Neural cell (in vitro differentiated cells): ENCODE results near the gene NPM3. TPM values are rescaled to one million over a fixed set of nuclear protein-coding genes. Genes with fewer than 3 reads are reported as not detected.

Experiments used
- H2AFZ ChIP-seq: fragments of 200-600, 300-800 bp; sonication (generic), shearing (Covaris generic); 2 replicates; pipeline ENCODE4 v1.6.0; 2014; ENCODE audit warnings: low read depth, mild to moderate bottlenecking, antibody characterized with exemption, low read length, moderate library complexity
- H3F3A ChIP-seq: fragments of 200-600 bp; shearing (Covaris generic); 2 replicates; pipeline ENCODE4 v1.6.1; 2016; ENCODE audit warnings: mild to moderate bottlenecking, moderate library complexity, mixed read lengths, antibody characterized with exemption, low read length; ENCODE audit not compliant: insufficient read depth, poor library complexity, severe bottlenecking
- H3K27ac ChIP-seq: fragments of 200-600, 300-800 bp; sonication (generic), shearing (Covaris generic); 2 replicates; pipeline ENCODE4 v1.5.1; 2014; ENCODE audit warnings: mild to moderate bottlenecking, low read length, moderate library complexity
- H3K27me3 ChIP-seq: fragments of 300-800, 200-600 bp; sonication (generic), shearing (Covaris generic); 2 replicates; pipeline ENCODE4 v1.6.0; 2014; ENCODE audit warnings: mild to moderate bottlenecking, low read depth, low read length, moderate library complexity; ENCODE audit not compliant: insufficient read depth
- H3K36me3 ChIP-seq: fragments of 300-800, 200-600 bp; sonication (generic), shearing (Covaris generic); 2 replicates; pipeline ENCODE4 v1.5.1; 2014; ENCODE audit warnings: mild to moderate bottlenecking, antibody characterized with exemption, low read length, moderate library complexity; ENCODE audit not compliant: insufficient read depth
- H3K4me2 ChIP-seq: fragments of 300-800, 200-600 bp; sonication (generic), shearing (Covaris generic); 2 replicates; pipeline ENCODE4 v1.6.0; 2014; ENCODE audit warnings: mild to moderate bottlenecking, low read length
- H3K4me3 ChIP-seq: fragments of 300-800, 200-600 bp; sonication (generic), shearing (Covaris generic); 2 replicates; pipeline ENCODE4 v1.5.1; 2014; ENCODE audit warnings: mild to moderate bottlenecking, low read length, moderate library complexity
- H3K79me2 ChIP-seq: fragments of 200-600 bp; shearing (Covaris generic); replicated peaks from 2 replicates; pipeline ENCODE4 v1.6.0; 2014; ENCODE audit warnings: mild to moderate bottlenecking, low read length, moderate library complexity; ENCODE audit not compliant: insufficient read depth
- H3K9ac ChIP-seq: fragments of 300-800, 200-600 bp; sonication (generic), shearing (Covaris generic); 2 replicates; pipeline ENCODE4 v1.6.1; 2016; ENCODE audit warnings: mild to moderate bottlenecking, low read length, mixed read lengths
- H3K9me2 ChIP-seq: fragments of 200-600 bp; shearing (Covaris generic); 2 replicates; pipeline ENCODE4 v1.6.1; 2016; ENCODE audit warnings: mild to moderate bottlenecking, low read length, mixed read lengths; ENCODE audit not compliant: insufficient read depth
- H3K9me3 ChIP-seq: fragments of 200-600, 300-800 bp; sonication (generic), shearing (Covaris generic); 2 replicates; pipeline ENCODE4 v1.6.1; 2016; ENCODE audit warnings: mild to moderate bottlenecking, mixed run types, low read length, moderate library complexity, mixed read lengths
- H4K20me1 ChIP-seq: fragments of 200-600 bp; shearing (Covaris generic); 2 replicates; pipeline ENCODE4 v1.6.1; 2016; ENCODE audit warnings: mild to moderate bottlenecking, mixed run types; ENCODE audit not compliant: insufficient read depth
- CTCF ChIP-seq: fragments of 450-650 bp; IDR thresholded peaks from 2 replicates; pipeline ENCODE4 v1.5.1; 2014; ENCODE audit warnings: antibody characterized with exemption, mild to moderate bottlenecking, moderate library complexity; ENCODE audit not compliant: poor library complexity, severe bottlenecking
- EP300 ChIP-seq: fragments of 450-650 bp; conservative IDR thresholded peaks from 2 replicates; pipeline ENCODE4 v1.6.1; 2014; ENCODE audit warnings: antibody characterized with exemption, mild to moderate bottlenecking, moderate library complexity; ENCODE audit not compliant: poor library complexity, severe bottlenecking
- EZH2 ChIP-seq: fragments of 200-600, 300-800 bp; shearing (Covaris generic), sonication (generic); IDR thresholded peaks from 2 replicates; pipeline ENCODE4 v1.6.1; 2014; ENCODE audit warnings: antibody characterized with exemption, low read length, borderline replicate concordance, mild to moderate bottlenecking; ENCODE audit not compliant: insufficient read depth, poor library complexity, severe bottlenecking
- MXI1 ChIP-seq: fragments of 450-650 bp; conservative IDR thresholded peaks from 2 replicates; pipeline ENCODE4 v1.6.1; 2014; ENCODE audit warnings: antibody characterized with exemption, mild to moderate bottlenecking; ENCODE audit not compliant: poor library complexity, severe bottlenecking
- POLR2AphosphoS5 ChIP-seq: IDR thresholded peaks from 2 replicates; pipeline ENCODE4 v1.6.1; 2012
- RAD21 ChIP-seq: fragments of 450-650 bp; conservative IDR thresholded peaks from 2 replicates; pipeline ENCODE4 v1.6.1; 2014; ENCODE audit warnings: antibody characterized with exemption, mild to moderate bottlenecking, moderate library complexity
- REST ChIP-seq: IDR thresholded peaks from 2 replicates; pipeline ENCODE4 v1.6.1; 2012; ENCODE audit warnings: borderline replicate concordance
- SMC3 ChIP-seq: fragments of 450-650 bp; conservative IDR thresholded peaks from 2 replicates; pipeline ENCODE4 v1.6.1; 2014; ENCODE audit warnings: antibody characterized with exemption, mild to moderate bottlenecking, moderate library complexity; ENCODE audit not compliant: poor library complexity
- TAF1 ChIP-seq: IDR thresholded peaks from 2 replicates; pipeline ENCODE4 v1.6.1; 2012; ENCODE audit warnings: low read depth
- polyA plus RNA-seq: library from polyadenylated mRNA; depleted of rRNA; stranded (reverse); fragments of >200 nt; gene quantifications from 2 replicates; pipeline ENCODE4 v1.2.3, GENCODE V29; 2014

Gene NPM3
- polyA plus RNA-seq, 1 donor from 2014 or later: 53.0 TPM

- no peaks in the 10 kb centered on the region for H3K79me2 ChIP-seq
- peak; percentile 69 for TF ChIP-seq EP300
- TF ChIP-seq CTCF: no peak
- peak; percentile 40 for TF ChIP-seq POLR2AphosphoS5
- H3K9me3 ChIP-seq: no peaks in the 10 kb centered on the region
- peak overlapping the region; percentile 30 for H2AFZ ChIP-seq
- no peaks in the 10 kb centered on the region for H3K27me3 ChIP-seq
- H3K4me3 ChIP-seq: peak overlapping the region; percentile 59
- H3F3A ChIP-seq: no peaks in the 10 kb centered on the region
- no peaks in the 10 kb centered on the region for H3K36me3 ChIP-seq
- peak overlapping the region; percentile 52 for H3K9ac ChIP-seq
- H3K4me2 ChIP-seq: peak overlapping the region; percentile 13
- no peaks in the 10 kb centered on the region for H4K20me1 ChIP-seq
- peak overlapping the region; percentile 43 for H3K27ac ChIP-seq
- no peaks in the 10 kb centered on the region for H3K9me2 ChIP-seq
These were observed 48.0 kb upstream of the NPM3 start for GRCh38 chr10:101831169-101831811.

- no peaks in the 10 kb centered on the region for H3K9me2 ChIP-seq
- no peaks in the 10 kb centered on the region for H3K79me2 ChIP-seq
- H3K9ac ChIP-seq: peak overlapping the region; percentile 52
- peak overlapping the region; percentile 59 for H3K4me3 ChIP-seq
- peak overlapping the region; percentile 43 for H3K27ac ChIP-seq
- peak overlapping the region; percentile 30 for H2AFZ ChIP-seq
- no peaks in the 10 kb centered on the region for H3K27me3 ChIP-seq
- TF ChIP-seq EP300 (peak; percentile 32), RAD21 (no peak), REST (peak; percentile 47), EZH2 (no peak), MXI1 (peak; percentile 84), POLR2AphosphoS5 (peak; percentile 43), SMC3 (no peak), CTCF (no peak), TAF1 (no peak)
- H3K36me3 ChIP-seq: no peaks in the 10 kb centered on the region
- no peaks in the 10 kb centered on the region for H3F3A ChIP-seq
- H3K9me3 ChIP-seq: no peaks in the 10 kb centered on the region
- H4K20me1 ChIP-seq: no peaks in the 10 kb centered on the region
- peak overlapping the region; percentile 13 for H3K4me2 ChIP-seq
These were observed 47.3 kb upstream of the NPM3 start for GRCh38 chr10:101830322-101831168.
